Inferior parietal cortex (tissue), 1 donor: ENCODE results near the gene ANKRD61.
A peak's percentile ranks its signal among the peaks of the same experiment; 100 is the strongest.
"Not testable (repeated sequence)": the region's sequence is repeated elsewhere in the genome, so short reads cannot be mapped to it uniquely, and the experiment has no call there.

Source experiments
- DNase-seq: peaks from one replicate; pipeline ENCODE4 v3.0.0-alpha.2; 2016; ENCODE audit errors: extremely low spot score

The ANKRD61 gene

GRCh38 chr7:6031567-6031966, 391 bp downstream of the ANKRD61 start:
- DNase-seq = no peak

DNA sequence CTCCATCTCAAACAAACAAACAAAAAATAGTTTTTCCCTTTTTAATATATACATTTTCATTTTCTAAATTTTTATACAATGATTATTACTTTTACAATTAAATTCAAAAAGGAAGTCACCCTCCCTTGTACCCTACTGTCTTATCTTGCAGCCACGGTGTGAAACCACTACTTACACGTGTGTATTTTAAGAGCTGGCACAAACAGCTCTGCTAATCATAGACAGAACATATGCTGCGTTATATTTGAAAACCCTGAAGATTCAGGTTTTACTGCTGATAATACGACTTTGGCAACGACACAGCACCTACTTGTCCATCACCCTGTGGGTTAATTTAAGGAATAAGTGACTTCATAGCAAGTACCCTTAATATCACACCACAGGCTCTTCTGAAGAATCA, 991 bp downstream of the ANKRD61 start:
- peak; percentile 25 for DNase-seq

- DNase-seq = no peak
Observed at GRCh38 chr7:6032641-6033040, 1.5 kb downstream of the ANKRD61 start.

GRCh38 chr7:6035165-6035564, 4.0 kb downstream of the ANKRD61 start:
- DNase-seq = no peak

GRCh38 chr7:6035686-6036085, 4.5 kb downstream of the ANKRD61 start:
- no peak for DNase-seq

DNA sequence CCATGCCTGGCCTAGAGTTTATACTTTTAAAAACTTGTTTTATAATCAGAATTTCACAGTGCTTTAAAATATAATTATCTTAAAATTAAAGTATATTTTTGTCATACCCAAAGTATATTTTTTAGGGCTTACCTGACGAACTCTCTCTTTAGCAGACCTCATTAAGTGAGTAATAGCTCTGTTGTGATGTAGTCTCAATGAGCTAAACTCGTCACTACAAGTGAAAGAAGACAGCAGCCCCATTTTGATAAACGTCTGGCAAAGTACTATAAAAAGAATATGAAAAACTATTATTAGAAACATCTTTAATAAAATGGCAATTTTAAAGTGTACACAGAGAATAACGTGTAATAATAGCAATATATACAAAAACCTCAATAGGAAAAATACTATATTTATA, 18.6 kb downstream of the ANKRD61 start:
- no peak for DNase-seq

DNA sequence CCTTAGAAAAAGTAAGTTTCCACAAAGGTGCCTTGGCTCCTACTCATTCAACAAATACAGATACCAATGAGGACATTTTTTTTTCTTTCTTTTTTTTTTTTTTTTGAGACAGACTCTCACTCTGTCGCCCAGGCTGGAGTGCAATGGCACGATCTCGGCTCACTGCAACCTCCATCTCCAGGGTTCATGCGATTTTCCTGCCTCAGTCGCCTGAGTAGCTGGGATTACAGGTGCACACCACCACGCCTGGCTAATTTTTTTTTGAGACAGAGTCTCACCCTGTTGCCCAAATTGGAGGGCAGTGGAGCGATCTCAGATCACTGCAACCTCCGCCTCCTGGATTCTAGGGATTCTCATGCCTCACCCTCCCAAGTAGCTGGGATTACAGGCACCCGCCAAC, 20.0 kb downstream of the ANKRD61 start:
- not testable (repeated sequence) for DNase-seq

DNA sequence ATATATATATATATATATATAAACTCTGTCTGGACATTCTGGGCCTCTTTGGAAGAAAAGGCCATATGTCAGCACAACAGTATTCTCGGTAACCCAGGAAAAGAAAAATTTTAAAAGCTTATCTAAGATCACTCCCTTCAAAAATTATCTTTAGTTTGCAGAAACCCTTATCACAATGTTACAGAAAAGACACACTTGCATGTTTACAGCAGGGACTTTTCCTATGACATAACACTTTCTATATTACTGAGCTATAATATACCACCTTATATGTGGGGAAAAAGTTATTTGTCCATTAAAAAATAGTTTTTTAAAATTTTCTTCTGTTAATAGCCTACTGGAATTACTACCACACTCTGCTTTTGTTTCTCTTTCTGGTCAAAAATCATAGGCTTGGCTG, 25.4 kb downstream of the ANKRD61 start:
- no peak for DNase-seq

GRCh38 chr7:6057316-6058129, 26.3 kb downstream of the ANKRD61 start:
- no peak for DNase-seq

DNA sequence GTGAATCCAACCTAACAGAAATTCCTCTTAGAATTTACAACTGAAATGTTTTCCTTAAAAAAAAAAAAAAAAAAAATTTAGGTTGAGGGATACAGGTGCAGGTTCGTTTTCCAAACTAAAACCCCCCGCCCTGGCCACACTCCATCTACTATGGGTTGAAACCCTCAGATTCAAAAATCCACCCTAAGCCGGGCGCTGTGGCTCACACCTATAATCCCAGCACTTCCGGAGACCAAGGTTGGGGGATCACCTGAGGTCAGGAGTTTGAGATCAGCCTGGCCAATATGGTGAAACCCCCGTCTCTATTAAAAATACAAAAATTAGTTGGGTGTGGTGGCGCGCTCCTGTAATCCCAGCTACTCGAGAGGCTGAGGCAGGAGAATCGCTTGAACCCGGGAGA, 28.8 kb downstream of the ANKRD61 start:
- DNase-seq = not testable (repeated sequence)

DNA sequence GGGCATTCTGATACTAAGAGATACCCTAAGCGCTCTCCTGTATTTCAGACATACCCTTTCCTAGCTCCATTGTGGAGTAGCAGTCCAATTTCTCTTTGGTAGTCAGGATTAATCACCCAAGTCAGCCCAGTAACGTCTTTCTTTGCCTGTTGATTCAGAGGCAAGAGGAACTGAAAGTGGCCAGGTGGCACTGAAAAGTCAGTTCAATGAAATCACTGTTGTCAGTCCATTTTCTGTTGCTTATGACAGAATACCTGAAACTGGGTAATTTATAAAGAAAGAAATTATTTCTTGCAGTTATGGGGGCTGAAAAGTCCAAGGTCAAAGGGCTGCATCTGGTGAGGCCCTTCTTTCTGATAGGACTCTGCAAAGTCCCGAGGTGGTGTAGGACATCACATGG, 40.2 kb downstream of the ANKRD61 start:
- no peak for DNase-seq

DNA sequence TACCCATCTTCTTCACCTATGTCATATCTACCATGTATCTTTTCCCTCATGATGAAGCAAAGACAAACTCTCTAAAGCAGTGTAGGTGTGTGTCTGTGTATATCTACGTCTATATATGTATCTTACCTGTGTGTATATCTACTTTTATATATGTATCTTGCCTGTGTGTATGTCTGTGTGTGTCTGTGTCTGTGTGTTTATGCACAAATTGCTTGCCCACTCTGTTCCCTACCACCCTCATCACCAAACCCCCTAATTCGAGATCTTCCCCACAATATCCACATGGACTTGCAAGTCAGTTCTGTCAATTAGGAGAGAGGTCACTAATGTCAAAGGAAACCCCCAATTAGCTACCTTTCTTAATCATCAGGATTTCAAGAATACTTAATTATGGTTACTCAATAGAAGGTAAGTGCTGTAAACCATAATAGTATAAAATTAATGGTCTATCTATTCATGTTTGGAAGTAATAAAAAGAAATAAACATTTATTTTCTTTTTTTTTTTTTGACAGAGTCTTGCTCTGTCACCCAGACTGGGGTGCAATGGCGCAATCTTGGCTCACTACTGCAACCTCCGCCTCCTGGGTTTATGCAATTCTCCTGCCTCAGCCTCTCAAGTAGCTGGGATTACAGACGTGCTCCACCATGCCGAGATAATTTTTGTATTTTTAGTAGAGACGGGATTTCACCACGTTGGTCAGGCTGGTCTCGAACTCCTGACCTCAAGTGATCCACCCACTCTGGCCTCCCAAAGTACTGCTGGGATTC, 43.6 kb downstream of the ANKRD61 start:
- no peak for DNase-seq

DNA sequence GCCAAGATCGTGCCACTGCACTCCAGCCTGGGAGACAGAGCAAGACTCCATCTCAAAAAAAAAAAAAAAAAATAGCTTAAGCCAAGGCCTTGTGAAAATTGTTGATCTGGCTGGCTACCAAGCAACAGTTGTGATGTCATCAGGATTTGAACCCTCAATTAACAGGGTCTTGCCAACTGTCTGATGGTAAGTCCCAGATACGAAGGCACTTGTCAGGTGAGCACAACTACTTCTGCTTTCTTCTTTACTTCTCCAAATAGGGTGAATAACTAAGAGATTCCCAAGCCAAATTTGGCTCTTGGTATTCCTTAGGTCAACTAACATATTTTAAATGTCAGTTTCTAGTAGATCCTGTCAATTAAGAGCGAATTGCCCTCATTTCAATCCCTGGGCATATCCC, 47.4 kb downstream of the ANKRD61 start:
- no peak for DNase-seq

GRCh38 chr7:6083047-6083446, 51.9 kb downstream of the ANKRD61 start:
- not testable (repeated sequence) for DNase-seq
